Measurements from ENCODE around the gene TUFT1.

DNA sequence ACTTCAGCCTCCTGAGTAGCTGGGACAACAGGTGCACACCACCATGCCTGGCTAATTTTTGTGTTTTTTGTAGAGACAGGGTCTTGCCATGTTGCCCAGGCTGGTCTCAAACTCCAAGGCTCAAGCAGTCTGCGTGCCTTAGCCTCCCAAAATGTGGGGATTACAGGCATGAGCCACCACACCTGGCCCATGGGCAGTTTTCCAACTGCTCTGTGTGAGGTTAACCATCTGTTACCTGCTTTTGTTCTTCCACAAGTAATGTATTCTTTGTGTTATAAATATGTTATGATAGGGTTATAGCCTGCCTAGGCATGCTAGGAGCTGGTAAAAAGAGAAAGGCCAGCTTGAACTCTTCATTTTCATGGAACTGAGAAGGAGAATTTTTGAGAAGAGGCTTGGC lies 30.7 kb downstream of the TUFT1 start:
- TF ChIP-seq, protein P1, sequence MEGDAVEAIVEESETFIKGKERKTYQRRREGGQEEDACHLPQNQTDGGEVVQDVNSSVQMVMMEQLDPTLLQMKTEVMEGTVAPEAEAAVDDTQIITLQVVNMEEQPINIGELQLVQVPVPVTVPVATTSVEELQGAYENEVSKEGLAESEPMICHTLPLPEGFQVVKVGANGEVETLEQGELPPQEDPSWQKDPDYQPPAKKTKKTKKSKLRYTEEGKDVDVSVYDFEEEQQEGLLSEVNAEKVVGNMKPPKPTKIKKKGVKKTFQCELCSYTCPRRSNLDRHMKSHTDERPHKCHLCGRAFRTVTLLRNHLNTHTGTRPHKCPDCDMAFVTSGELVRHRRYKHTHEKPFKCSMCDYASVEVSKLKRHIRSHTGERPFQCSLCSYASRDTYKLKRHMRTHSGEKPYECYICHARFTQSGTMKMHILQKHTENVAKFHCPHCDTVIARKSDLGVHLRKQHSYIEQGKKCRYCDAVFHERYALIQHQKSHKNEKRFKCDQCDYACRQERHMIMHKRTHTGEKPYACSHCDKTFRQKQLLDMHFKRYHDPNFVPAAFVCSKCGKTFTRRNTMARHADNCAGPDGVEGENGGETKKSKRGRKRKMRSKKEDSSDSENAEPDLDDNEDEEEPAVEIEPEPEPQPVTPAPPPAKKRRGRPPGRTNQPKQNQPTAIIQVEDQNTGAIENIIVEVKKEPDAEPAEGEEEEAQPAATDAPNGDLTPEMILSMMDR (IDR thresholded peaks at IDR 0.05) = no peak
- TF ChIP-seq EP300 (IDR thresholded peaks at IDR 0.05) = no peak

Data from tibial nerve (tissue), 4 donors.